B cell (primary cell): ENCODE results near the gene FBLIM1. TPM values are rescaled to one million over a fixed set of nuclear protein-coding genes. Genes with fewer than 3 reads are reported as not detected.

ENCODE experiments used
- ATAC-seq: fragments of 200-7000 bp; cut with Tn5 transposase; one replicate; pipeline ENCODE4 v1.10.0; 2021; ENCODE audit warnings: low read depth, mild to moderate bottlenecking, moderate number of reproducible peaks, moderate library complexity
- CTCF ChIA-PET: fragments of 350-600 bp; sonication (Branson Sonifier 250); formaldehyde crosslinking; loops from one replicate; lab custom pipeline; 2021; ENCODE audit warnings: antibody characterized with exemption, inconsistent platforms; lab: Charles Lee
- POLR2A ChIA-PET: fragments of 350-600 bp; sonication (Branson Sonifier 250); formaldehyde crosslinking; loops from one replicate; lab custom pipeline; 2021; ENCODE audit warnings: antibody characterized with exemption; lab: Charles Lee
- DNase-seq: peaks from one replicate; pipeline ENCODE4 v3.0.0; 2013
- H2AFZ ChIP-seq: 2 replicates; pipeline ENCODE4 v1.6.1; 2012; ENCODE audit warnings: mild to moderate bottlenecking, low read depth, low read length; ENCODE audit not compliant: insufficient read depth, poor library complexity, severe bottlenecking
- H3K27ac ChIP-seq, 2 donors: 1 replicate in 1 of 2; 2 replicates in 1 of 2; pipeline ENCODE4 v1.5.1; 2012 to 2013; ENCODE audit warnings: low read length in 2 of 2, mild to moderate bottlenecking in 2 of 2, moderate library complexity in 1 of 2
- H3K27me3 ChIP-seq, 4 experiments: fragments of 200-600 bp in 1 of 4; sonication (generic) in 1 of 4; replicated peaks in 1 of 4; 1 replicate in 2 of 4; 2 replicates in 2 of 4; pipeline versions ENCODE4 v1.6.1 to v1.7.0; 2013 to 2016; ENCODE audit warnings: low read length in 3 of 4, mild to moderate bottlenecking in 2 of 4, mixed read lengths in 1 of 4, moderate library complexity in 1 of 4; ENCODE audit not compliant: insufficient read depth in 4 of 4, control insufficient read depth in 3 of 4; ENCODE audit errors: control extremely low read depth in 1 of 4
- H3K36me3 ChIP-seq, 2 experiments: replicated peaks in 1 of 2; 1 replicate in 1 of 2; 2 replicates in 1 of 2; pipeline versions ENCODE4 v1.6.1 to v1.7.1; 2013; ENCODE audit warnings: low read length in 1 of 2; ENCODE audit not compliant: insufficient read depth in 2 of 2, control insufficient read depth in 1 of 2; ENCODE audit errors: control extremely low read depth in 1 of 2, extremely low read depth in 1 of 2
- H3K4me1 ChIP-seq, 2 donors: fragments of 200-600 bp in 1 of 2; sonication (generic) in 1 of 2; 1 replicate in 1 of 2; 2 replicates in 1 of 2; pipeline versions ENCODE4 v1.5.1 to v1.6.1; 2013 to 2017; ENCODE audit warnings: low read length in 2 of 2; ENCODE audit not compliant: control insufficient read depth in 2 of 2, insufficient read depth in 2 of 2
- H3K4me2 ChIP-seq: replicated peaks from 2 replicates; pipeline ENCODE3; 2012; ENCODE audit warnings: mild to moderate bottlenecking, low read depth, low read length; ENCODE audit not compliant: poor library complexity, severe bottlenecking
- H3K4me3 ChIP-seq, 5 experiments: fragments of 200-600 bp in 1 of 5; sonication (generic) in 1 of 5; 1 replicate in 3 of 5; 2 replicates in 2 of 5; pipeline versions ENCODE4 v1.5.1 to v1.7.0; 2011 to 2016; ENCODE audit warnings: low read length in 4 of 5, mild to moderate bottlenecking in 4 of 5, low read depth in 2 of 5, control low read depth in 1 of 5, moderate library complexity in 1 of 5; ENCODE audit not compliant: insufficient read depth in 1 of 5; ENCODE audit errors: control extremely low read depth in 1 of 5, extremely low read depth in 1 of 5
- H3K79me2 ChIP-seq: fragments of 200-600 bp; sonication (generic); one replicate; pipeline ENCODE4 v1.6.0; 2016; ENCODE audit warnings: low read length; ENCODE audit not compliant: control insufficient read depth, insufficient read depth
- H3K9ac ChIP-seq: fragments of 200-600 bp; sonication (generic); 2 replicates; pipeline ENCODE4 v1.6.1; 2017; ENCODE audit warnings: mild to moderate bottlenecking, low read length, moderate library complexity
- H3K9me3 ChIP-seq, 3 donors: one replicate each; pipeline versions ENCODE4 v1.6.1 to v1.7.1; 2013; ENCODE audit warnings: low read length in 2 of 3; ENCODE audit not compliant: control insufficient read depth in 2 of 3, insufficient read depth in 1 of 3; ENCODE audit errors: control extremely low read depth in 1 of 3
- H4K20me1 ChIP-seq: 2 replicates; pipeline ENCODE4 v1.6.0; 2012; ENCODE audit warnings: mild to moderate bottlenecking, low read length; ENCODE audit not compliant: insufficient read depth, control insufficient read depth, poor library complexity, severe bottlenecking
- H3K27ac Mint-ChIP-seq: one replicate; pipeline ENCODE4 v1.8.0; 2021; ENCODE audit warnings: mixed read lengths
- H3K27me3 Mint-ChIP-seq: one replicate; pipeline ENCODE4 v1.8.0; 2021; ENCODE audit warnings: mixed read lengths
- H3K4me1 Mint-ChIP-seq: one replicate; pipeline ENCODE4 v1.8.0; 2021; ENCODE audit warnings: mixed read lengths
- H3K4me3 Mint-ChIP-seq: one replicate; pipeline ENCODE4 v1.8.0; 2021; ENCODE audit warnings: mixed read lengths
- H3K9me3 Mint-ChIP-seq: one replicate; pipeline ENCODE4 v1.8.0; 2022; ENCODE audit warnings: mixed read lengths; ENCODE audit not compliant: insufficient read depth
- CTCF ChIP-seq: fragments of 200-600 bp; IDR thresholded peaks from one replicate; pipeline ENCODE4 v1.8.0; 2022; ENCODE audit warnings: antibody characterized with exemption, mild to moderate bottlenecking
- EZH2 ChIP-seq: IDR thresholded peaks from 2 replicates; pipeline ENCODE4 v1.6.1; 2012; ENCODE audit warnings: borderline replicate concordance, low read depth, mild to moderate bottlenecking, moderate library complexity, low read length; ENCODE audit not compliant: insufficient read depth, poor library complexity, severe bottlenecking
- WGBS: methylation state at CpG from one replicate; pipeline ENCODE4 v1.1.5; 2013; ENCODE audit warnings: missing lambda C conversion rate; ENCODE audit not compliant: insufficient coverage; 5-methylcytosine and 5-hydroxymethylcytosine counted together
- intact Hi-C: fragments of 100-400 bp; cut with micrococcal nuclease; formaldehyde crosslinking; loops from one replicate; pipeline ENCODE4 v1.10.0; 2022
- polyA plus RNA-seq: library from polyadenylated mRNA; depleted of rRNA; stranded (reverse); fragments of >200 nt; gene quantifications from 2 replicates; pipeline ENCODE4 v1.2.3, GENCODE V29; 2012
- total RNA-seq, 2 donors: library from RNA; stranded (reverse); fragments of 120-200 nt in 1 of 2; gene quantifications; 1 replicate in 1 of 2; 2 replicates in 1 of 2; pipeline versions ENCODE4 v1.2.3 to v1.2.4, GENCODE V29; 2013 to 2022

FBLIM1 gene
- total and polyA plus RNA-seq, 2 donors (not counting 1 experiment from before 2014, with no cell fraction given): not detected

GRCh38 chr1:15799928-15800835 lies 41.6 kb downstream of the FBLIM1 start:
- Histone ChIP-seq H3K4me2 (no peak overlapping the region), H3K79me2 (no peaks in the 10 kb centered on the region), H3K4me1 (no peaks in the 10 kb centered on the region), H3K9ac (no peak overlapping the region), H2AFZ (no peak overlapping the region), H3K36me3 (no peaks in the 10 kb centered on the region), H3K9me3 (no peaks in the 10 kb centered on the region), H4K20me1 (no peaks in the 10 kb centered on the region), H3K27me3 (peaks cover 0 to 2% (median 0%) of the 10 kb centered on the region in 4 experiments), H3K27ac (no peak overlapping the region), H3K4me3 (no peak overlapping the region)
- ChIA-PET CTCF (interaction anchor here (1.4 kb wide), 1 partner anchor 8 kb away, joined by 4 read pairs; no protein-coding TSS in a partner anchor), POLR2A (interaction anchor here (0.6 kb wide), 1 partner anchor 23 kb away, joined by 3 read pairs; no protein-coding TSS in a partner anchor)
- WGBS: 84% methylated on average over 18 of the region's 22 CpGs
- DNase-seq: no peak
- TF ChIP-seq CTCF (no peak), EZH2 (no peak)
- no peaks in the 10 kb centered on the region for H3K4me1 Mint-ChIP-seq
- H3K27me3 Mint-ChIP-seq: peaks cover 10% of the 10 kb centered on the region
- intact Hi-C loops: loop anchor here (5.0 kb wide), 2 partner anchors 192 to 207 kb away; no protein-coding TSS in a partner anchor
- no peaks in the 10 kb centered on the region for H3K9me3 Mint-ChIP-seq
- H3K4me3 Mint-ChIP-seq: no peak overlapping the region
- no peak for ATAC-seq
- H3K27ac Mint-ChIP-seq: no peak overlapping the region
